Measurements from ENCODE around the gene FYB2.

FYB2 gene

GRCh38 chr1:56819387-56819899 lies at the start of gene FYB2:
Gene FYB2 (minus strand): TSS chr1:56819404. CDS start chr1:56819290, 114 bp downstream.
- Histone ChIP-seq H3K9me3 (no peaks in the 10 kb centered on the region), H3K27me3 (ENCODE audit: low read depth) (peaks cover 25% of the 10 kb centered on the region; the same call in 1 of the 2 replicates), H3K4me1 (no peaks in the 10 kb centered on the region), H3K4me3 (no peak within 1 kb of the TSS), H3K36me3 (replicated peaks) (no peaks in the 10 kb centered on the region)
- in situ Hi-C loops (cut with MboI; ENCODE audit: low sequenced_read_pairs), result no loop called here
- no peak for DNase-seq (ENCODE audit: low spot score in 2 of 2)

- in situ Hi-C loops (cut with MboI; ENCODE audit: low sequenced_read_pairs), result no loop called here
- Histone ChIP-seq H3K4me3 (no peak overlapping the region), H3K9me3 (no peaks in the 10 kb centered on the region)
Observed at GRCh38 chr1:56868761-56869160, 49.6 kb upstream of the FYB2 start.

GRCh38 chr1:56867491-56867890 lies 48.3 kb upstream of the FYB2 start:
- no peaks in the 10 kb centered on the region for H3K4me1 ChIP-seq
- in situ Hi-C loops (cut with MboI; ENCODE audit: low sequenced_read_pairs), result no loop called here
- no peak for DNase-seq (ENCODE audit: low spot score in 2 of 2)
- no peak overlapping the region for H3K4me3 ChIP-seq
- no peaks in the 10 kb centered on the region for H3K36me3 ChIP-seq (replicated peaks)
- H3K27me3 ChIP-seq (ENCODE audit: low read depth), result no peaks in the 10 kb centered on the region
- no peaks in the 10 kb centered on the region for H3K9me3 ChIP-seq

More at GRCh38 chr1:56868761-56869160, 49.6 kb upstream of the FYB2 start:
- no peak for DNase-seq (ENCODE audit: low spot score in 2 of 2)
- Histone ChIP-seq H3K4me1 (no peaks in the 10 kb centered on the region), H3K36me3 (replicated peaks) (no peaks in the 10 kb centered on the region), H3K27me3 (ENCODE audit: low read depth) (no peaks in the 10 kb centered on the region)

- Histone ChIP-seq H3K4me1 (no peaks in the 10 kb centered on the region), H3K9me3 (no peaks in the 10 kb centered on the region), H3K36me3 (replicated peaks) (no peaks in the 10 kb centered on the region), H3K4me3 (no peak overlapping the region), H3K27me3 (ENCODE audit: low read depth) (no peaks in the 10 kb centered on the region)
- in situ Hi-C loops (cut with MboI; ENCODE audit: low sequenced_read_pairs), result no loop called here
- no peak for DNase-seq (ENCODE audit: low spot score in 2 of 2)
Observed at GRCh38 chr1:56866656-56867055, 47.5 kb upstream of the FYB2 start.

GRCh38 chr1:56864430-56864829 lies 45.2 kb upstream of the FYB2 start:
- H3K27me3 ChIP-seq (ENCODE audit: low read depth), result no peaks in the 10 kb centered on the region
- no peaks in the 10 kb centered on the region for H3K4me1 ChIP-seq
- no peaks in the 10 kb centered on the region for H3K36me3 ChIP-seq (replicated peaks)
- in situ Hi-C loops (cut with MboI; ENCODE audit: low sequenced_read_pairs), result no loop called here
- no peaks in the 10 kb centered on the region for H3K9me3 ChIP-seq
- H3K4me3 ChIP-seq, result no peak overlapping the region
- DNase-seq (ENCODE audit: low spot score in 2 of 2), result no peak

GRCh38 chr1:56863265-56863992 lies 44.2 kb upstream of the FYB2 start:
- DNase-seq (ENCODE audit: low spot score in 2 of 2), result no peak
- Histone ChIP-seq H3K4me1 (no peaks in the 10 kb centered on the region), H3K9me3 (no peaks in the 10 kb centered on the region), H3K4me3 (no peak overlapping the region), H3K27me3 (ENCODE audit: low read depth) (no peaks in the 10 kb centered on the region), H3K36me3 (replicated peaks) (no peaks in the 10 kb centered on the region)
- in situ Hi-C loops (cut with MboI; ENCODE audit: low sequenced_read_pairs), result no loop called here

GRCh38 chr1:56859287-56859686 lies 40.1 kb upstream of the FYB2 start:
- Histone ChIP-seq H3K36me3 (replicated peaks) (no peaks in the 10 kb centered on the region), H3K4me1 (no peaks in the 10 kb centered on the region), H3K27me3 (ENCODE audit: low read depth) (0 out of 2 replicates have a peak, but pooled peaks cover 2% of the 10 kb centered on the region), H3K9me3 (no peaks in the 10 kb centered on the region), H3K4me3 (no peak overlapping the region)
- in situ Hi-C loops (cut with MboI; ENCODE audit: low sequenced_read_pairs), result no loop called here
- DNase-seq (ENCODE audit: low spot score in 2 of 2), result no peak

GRCh38 chr1:56856186-56856585 lies 37.0 kb upstream of the FYB2 start:
- no peak for DNase-seq (ENCODE audit: low spot score in 2 of 2)
- Histone ChIP-seq H3K36me3 (replicated peaks) (no peaks in the 10 kb centered on the region), H3K27me3 (ENCODE audit: low read depth) (peaks cover 5% of the 10 kb centered on the region; the same call in 1 of the 2 replicates), H3K9me3 (no peaks in the 10 kb centered on the region), H3K4me3 (no peak overlapping the region), H3K4me1 (no peaks in the 10 kb centered on the region)
- in situ Hi-C loops (cut with MboI; ENCODE audit: low sequenced_read_pairs), result no loop called here

- DNase-seq (ENCODE audit: low spot score in 2 of 2), result no peak
- in situ Hi-C loops (cut with MboI; ENCODE audit: low sequenced_read_pairs), result no loop called here
- Histone ChIP-seq H3K4me1 (no peaks in the 10 kb centered on the region), H3K4me3 (no peak overlapping the region), H3K27me3 (ENCODE audit: low read depth) (peaks cover 5% of the 10 kb centered on the region; the same call in 1 of the 2 replicates), H3K9me3 (no peaks in the 10 kb centered on the region), H3K36me3 (replicated peaks) (no peaks in the 10 kb centered on the region)
Observed at GRCh38 chr1:56855190-56855589, 36.0 kb upstream of the FYB2 start.

- DNase-seq (ENCODE audit: low spot score in 2 of 2), result no peak
- in situ Hi-C loops (cut with MboI; ENCODE audit: low sequenced_read_pairs), result no loop called here
- no peaks in the 10 kb centered on the region for H3K36me3 ChIP-seq (replicated peaks)
- H3K4me1 ChIP-seq, result no peaks in the 10 kb centered on the region
- H3K27me3 ChIP-seq (ENCODE audit: low read depth), result peaks cover 5% of the 10 kb centered on the region; the same call in 1 of the 2 replicates
- H3K9me3 ChIP-seq, result no peaks in the 10 kb centered on the region
- no peak within 1 kb of the TSS for H3K4me3 ChIP-seq
Observed at GRCh38 chr1:56854521-56855099, 35.4 kb upstream of the FYB2 start, which contains the start of gene C8A. Gene C8A (plus strand): TSS chr1:56854797. CDS start chr1:56854902, 105 bp downstream.

- H3K4me1 ChIP-seq, result no peaks in the 10 kb centered on the region
- H3K36me3 ChIP-seq (replicated peaks), result no peaks in the 10 kb centered on the region
- H3K27me3 ChIP-seq (ENCODE audit: low read depth), result peaks cover 5% of the 10 kb centered on the region; the same call in 1 of the 2 replicates
- DNase-seq (ENCODE audit: low spot score in 2 of 2), result no peak
- in situ Hi-C loops (cut with MboI; ENCODE audit: low sequenced_read_pairs), result no loop called here
- no peaks in the 10 kb centered on the region for H3K9me3 ChIP-seq
- H3K4me3 ChIP-seq, result no peak overlapping the region
Observed at GRCh38 chr1:56852476-56852875, 33.3 kb upstream of the FYB2 start.

GRCh38 chr1:56850922-56851321 lies 31.7 kb upstream of the FYB2 start:
- Histone ChIP-seq H3K27me3 (ENCODE audit: low read depth) (peaks cover 5% of the 10 kb centered on the region; the same call in 1 of the 2 replicates), H3K4me1 (no peaks in the 10 kb centered on the region), H3K9me3 (no peaks in the 10 kb centered on the region), H3K4me3 (no peak overlapping the region), H3K36me3 (replicated peaks) (no peaks in the 10 kb centered on the region)
- DNase-seq (ENCODE audit: low spot score in 2 of 2), result no peak
- in situ Hi-C loops (cut with MboI; ENCODE audit: low sequenced_read_pairs), result no loop called here

GRCh38 chr1:56850411-56850810 lies 31.2 kb upstream of the FYB2 start:
- in situ Hi-C loops (cut with MboI; ENCODE audit: low sequenced_read_pairs), result no loop called here
- no peaks in the 10 kb centered on the region for H3K9me3 ChIP-seq
- H3K4me3 ChIP-seq, result no peak overlapping the region
- DNase-seq (ENCODE audit: low spot score in 2 of 2), result no peak
- H3K4me1 ChIP-seq, result no peaks in the 10 kb centered on the region
- H3K27me3 ChIP-seq (ENCODE audit: low read depth), result peaks cover 5% of the 10 kb centered on the region; the same call in 1 of the 2 replicates
- H3K36me3 ChIP-seq (replicated peaks), result no peaks in the 10 kb centered on the region

GRCh38 chr1:56849750-56850149 lies 30.5 kb upstream of the FYB2 start:
- Histone ChIP-seq H3K9me3 (no peaks in the 10 kb centered on the region), H3K4me1 (no peaks in the 10 kb centered on the region), H3K4me3 (no peak overlapping the region), H3K36me3 (replicated peaks) (no peaks in the 10 kb centered on the region), H3K27me3 (ENCODE audit: low read depth) (peaks cover 5% of the 10 kb centered on the region; the same call in 1 of the 2 replicates)
- DNase-seq (ENCODE audit: low spot score in 2 of 2), result no peak
- in situ Hi-C loops (cut with MboI; ENCODE audit: low sequenced_read_pairs), result loop anchor here (25.0 kb wide), 1 partner anchor 1163 kb away; no protein-coding TSS in a partner anchor

Data from HAP-1 (cell line).